NOMO-1 (cell line): ENCODE results near the gene RAP2B.
"Not testable (repeated sequence)": the region's sequence is repeated elsewhere in the genome, so short reads cannot be mapped to it uniquely, and the experiment has no call there.

ENCODE experiments used
- DNase-seq, 2 experiments: peaks; one replicate each; lab custom pipeline; 2025; ENCODE audit not compliant: unreplicated experiment in 2 of 2; lab: John Stamatoyannopoulos, UW

Gene RAP2B

GRCh38 chr3:153161714-153162512 lies at the start of gene RAP2B:
Gene RAP2B (plus strand): TSS chr3:153162226. CDS start chr3:153162694, 468 bp downstream.
- DNase-seq, result peak; percentile 94 to 99

- no peak for DNase-seq
Measured at GRCh38 chr3:153113541-153113940, 48.5 kb upstream of the RAP2B start.

DNA sequence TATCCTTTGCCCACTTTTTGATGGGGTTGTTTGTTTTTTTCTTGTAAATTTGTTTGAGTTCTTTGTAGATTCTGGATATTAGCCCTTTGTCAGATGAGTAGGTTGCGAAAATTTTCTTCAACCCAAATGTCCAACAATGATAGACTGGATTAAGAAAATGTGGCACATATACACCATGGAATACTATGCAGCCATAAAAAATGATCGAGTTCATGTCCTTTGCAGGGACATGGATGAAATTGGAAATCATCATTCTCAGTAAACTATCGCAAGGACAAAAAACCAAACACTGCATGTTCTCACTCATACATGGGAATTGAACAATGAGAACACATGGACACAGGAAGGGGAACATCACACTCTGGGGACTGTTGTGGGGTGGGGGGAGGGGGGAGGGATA lies 47.8 kb upstream of the RAP2B start:
- DNase-seq, result not testable (repeated sequence)

GRCh38 chr3:153115326-153115725 lies 46.7 kb upstream of the RAP2B start:
- DNase-seq, result no peak

DNA sequence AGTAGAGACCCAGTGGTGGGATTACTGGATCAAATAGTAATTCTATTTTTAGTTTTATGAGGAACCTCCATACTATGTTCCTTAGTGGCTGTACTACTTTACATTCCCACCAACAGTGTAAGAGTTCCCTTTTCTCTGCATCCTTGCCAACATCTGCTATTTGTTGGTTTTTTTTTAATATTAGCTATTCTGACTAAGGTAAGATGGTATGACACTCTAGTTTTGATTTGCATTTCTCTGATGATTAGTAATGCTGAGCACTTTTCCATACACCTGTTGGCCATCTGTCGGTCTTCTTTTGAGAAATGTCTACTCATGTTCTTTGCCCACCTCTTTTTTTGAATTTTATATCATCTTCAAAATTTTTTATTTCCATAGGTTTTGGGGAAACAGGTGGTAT lies 34.2 kb upstream of the RAP2B start:
- no peak for DNase-seq

DNA sequence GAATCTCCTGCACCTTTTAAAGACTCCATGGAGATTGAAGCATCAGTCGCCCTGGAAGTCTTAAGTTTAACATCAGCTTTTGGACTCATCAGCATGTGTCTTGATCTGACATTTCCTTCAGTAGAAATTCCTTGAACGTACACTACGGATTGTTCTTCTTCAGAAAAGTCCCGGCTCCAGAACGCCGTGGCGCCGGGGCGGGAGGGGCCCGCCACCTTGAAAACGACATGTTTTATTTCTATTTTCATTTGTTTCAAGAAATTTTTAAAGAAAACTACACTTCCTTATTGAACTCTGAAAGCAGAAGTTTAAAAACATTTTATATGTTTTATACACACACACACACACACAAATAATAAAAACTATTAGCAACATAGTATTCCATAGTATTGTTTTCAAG lies 32.6 kb upstream of the RAP2B start:
- DNase-seq, result peak in 1 of 2 experiments; percentile 34

- no peak for DNase-seq
Measured at GRCh38 chr3:153129866-153130265, 32.2 kb upstream of the RAP2B start.

DNA sequence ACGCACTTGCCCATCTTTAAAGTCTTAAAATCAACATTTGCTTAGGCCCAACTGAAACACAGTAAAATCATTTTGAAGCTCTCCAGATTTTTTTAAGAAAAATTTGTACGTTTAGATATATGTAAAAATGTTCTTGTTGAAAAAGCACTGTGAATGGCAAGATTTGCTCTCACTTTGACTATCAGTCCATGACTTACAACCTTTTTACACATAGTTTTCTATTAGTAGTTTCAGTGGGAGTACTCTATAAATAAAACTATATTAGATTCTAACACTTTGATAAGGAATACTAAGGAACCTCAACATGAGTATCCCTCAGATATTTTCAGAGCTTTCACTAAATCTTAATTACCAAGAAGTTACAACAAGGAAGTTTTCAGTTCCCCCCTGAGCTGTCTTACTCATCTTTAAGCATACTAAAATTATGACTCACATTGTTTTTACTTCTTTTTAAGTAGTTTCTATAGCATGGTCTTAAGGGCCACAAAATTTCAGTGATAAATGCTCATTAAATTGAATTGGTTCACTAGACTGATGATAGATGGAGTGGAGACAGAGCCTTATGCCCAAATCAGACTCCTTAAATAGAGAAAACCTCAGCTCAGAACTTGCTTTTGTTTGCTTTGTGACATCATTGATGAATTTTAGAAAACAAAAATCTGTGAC lies 31.6 kb upstream of the RAP2B start:
- peak; percentile 64 to 98 for DNase-seq

GRCh38 chr3:153137626-153138025 lies 24.4 kb upstream of the RAP2B start:
- peak; percentile 75 to 88 for DNase-seq

- peak; percentile 42 to 88 for DNase-seq
Measured at GRCh38 chr3:153138276-153139210, 23.5 kb upstream of the RAP2B start.

DNA sequence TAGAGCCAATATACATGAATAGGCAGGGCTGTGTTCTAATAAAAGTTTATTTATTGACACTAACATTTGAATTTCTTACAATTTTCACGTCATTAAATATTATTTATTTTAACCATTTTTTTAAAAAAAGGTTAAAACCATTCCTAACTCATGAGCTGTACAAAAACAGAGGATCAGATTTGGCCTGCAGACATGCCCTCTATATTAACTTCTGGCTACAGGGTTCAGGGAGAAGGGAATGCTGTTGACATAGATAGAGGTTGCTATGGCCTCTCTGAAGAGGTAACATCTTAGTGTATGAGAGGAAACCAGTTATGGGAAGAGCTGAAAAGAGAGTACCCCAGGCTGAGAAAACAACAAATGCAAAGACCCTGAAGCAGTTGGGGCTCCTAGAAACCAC lies 19.1 kb upstream of the RAP2B start:
- DNase-seq, result no peak

- DNase-seq, result no peak
Measured at GRCh38 chr3:153144071-153144470, 18.0 kb upstream of the RAP2B start.

DNA sequence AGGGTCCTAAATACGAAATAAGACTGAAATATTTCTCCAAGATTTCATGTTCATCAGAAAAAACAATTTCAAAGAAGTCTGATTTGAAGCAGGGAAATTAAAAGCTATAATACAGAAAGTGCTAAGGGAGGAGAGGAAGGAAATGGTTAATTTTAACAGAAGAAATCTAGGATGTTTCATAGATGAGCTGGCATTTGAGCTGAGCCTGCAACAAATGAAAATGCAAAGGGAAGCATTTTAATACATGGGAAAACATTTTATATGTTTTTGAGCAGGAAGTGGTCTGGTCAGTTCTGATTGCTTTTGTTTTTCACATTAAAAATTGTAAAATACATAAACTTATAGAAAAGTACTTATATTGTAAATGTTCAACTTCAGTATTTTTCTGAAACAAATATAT lies 17.2 kb upstream of the RAP2B start:
- no peak for DNase-seq

GRCh38 chr3:153145454-153145853 lies 16.6 kb upstream of the RAP2B start:
- no peak for DNase-seq

DNA sequence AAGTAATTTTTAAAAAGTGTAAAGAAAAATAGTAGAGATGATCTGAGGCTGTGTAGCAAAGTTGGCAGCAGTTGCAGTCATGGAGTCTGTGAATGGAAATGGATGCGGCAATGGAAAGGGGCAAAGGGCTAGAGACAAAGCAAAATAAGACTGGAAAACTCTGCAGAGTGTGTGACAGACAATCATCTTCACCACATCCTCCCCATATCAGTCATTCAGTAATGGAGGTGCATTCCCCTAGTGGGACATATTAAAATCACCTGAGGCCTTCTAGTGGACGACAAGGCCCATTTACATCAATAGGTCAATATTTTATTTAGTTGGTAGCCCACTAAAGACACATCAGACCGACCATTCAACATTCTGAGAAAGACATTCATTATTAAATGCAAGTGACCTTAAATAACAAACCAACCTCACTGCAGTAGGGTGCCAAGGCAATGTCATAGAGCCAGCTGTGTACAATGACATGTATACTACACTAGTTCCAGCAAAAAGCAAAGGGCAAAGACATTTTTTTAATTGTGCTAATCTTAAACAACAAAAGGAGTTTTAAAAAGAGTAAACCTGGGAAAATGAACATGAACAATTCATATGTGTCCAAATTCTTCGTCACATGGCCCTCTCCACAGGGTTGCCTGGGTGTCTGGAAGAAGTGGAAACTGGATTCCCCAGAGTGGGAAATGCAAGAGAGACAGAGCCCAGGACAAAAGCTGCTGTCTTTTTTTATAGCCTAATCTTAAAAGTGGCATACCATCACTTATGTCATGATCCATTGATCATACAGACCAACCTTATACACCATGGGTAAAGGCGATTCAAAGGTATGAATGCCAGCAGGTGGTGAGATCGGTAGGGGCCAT lies 15.6 kb upstream of the RAP2B start:
- no peak for DNase-seq

GRCh38 chr3:153150991-153151390 lies 11.0 kb upstream of the RAP2B start:
- DNase-seq, result peak; percentile 18 to 64

- DNase-seq, result not testable (repeated sequence)
Measured at GRCh38 chr3:153155786-153156185, 6.2 kb upstream of the RAP2B start.

GRCh38 chr3:153158189-153158588 lies 3.8 kb upstream of the RAP2B start:
- DNase-seq, result no peak

GRCh38 chr3:153158961-153159735 lies 2.9 kb upstream of the RAP2B start:
- DNase-seq, result no peak
